ENCODE results near the gene UQCRC2.
A peak's percentile ranks its signal among the peaks of the same experiment; 100 is the strongest.
"Not testable (repeated sequence)": the region's sequence is repeated elsewhere in the genome, so short reads cannot be mapped to it uniquely, and the experiment has no call there.

UQCRC2 gene

GRCh38 chr16:21952793-21953540, at the start of gene UQCRC2:
Gene UQCRC2 (plus strand): TSS chr16:21953361. CDS start chr16:21953424, 63 bp downstream.
- peak; percentile 56 to 99 (median 83) for DNase-seq

- not testable (repeated sequence) for DNase-seq
Observed at GRCh38 chr16:21932650-21933049, 20.5 kb upstream of the UQCRC2 start.

GRCh38 chr16:21933316-21933715, 19.8 kb upstream of the UQCRC2 start:
- DNase-seq: not testable (repeated sequence)

- DNase-seq: not testable (repeated sequence)
Observed at GRCh38 chr16:21933790-21934189, 19.4 kb upstream of the UQCRC2 start.

GRCh38 chr16:21936216-21936615, 16.9 kb upstream of the UQCRC2 start:
- DNase-seq: not testable (repeated sequence)

- no peak for DNase-seq
Observed at GRCh38 chr16:21937336-21937829, 15.8 kb upstream of the UQCRC2 start.

- DNase-seq: no peak
Observed at GRCh38 chr16:21940570-21940969, 12.6 kb upstream of the UQCRC2 start.

- no peak for DNase-seq
Observed at GRCh38 chr16:21943571-21943970, 9.6 kb upstream of the UQCRC2 start.

- peak in 1 of 51 donors; percentile 35 for DNase-seq
Observed at GRCh38 chr16:21946889-21947635, 6.1 kb upstream of the UQCRC2 start.

GRCh38 chr16:21949713-21950260, 3.4 kb upstream of the UQCRC2 start:
- DNase-seq: no peak

GRCh38 chr16:21950782-21951521, 2.2 kb upstream of the UQCRC2 start:
- peak in 3 of 51 donors; percentile 5 to 23 (median 7) for DNase-seq

- DNase-seq: peak in 44 of 51 donors; percentile 10 to 82 (median 46)
Observed at GRCh38 chr16:21952040-21952792, 945 bp upstream of the UQCRC2 start.

- DNase-seq: peak in 1 of 51 donors; percentile 64
Observed at GRCh38 chr16:21953541-21953902, 361 bp downstream of the UQCRC2 start.

GRCh38 chr16:21957714-21958346, 4.7 kb downstream of the UQCRC2 start:
- no peak for DNase-seq

- no peak for DNase-seq
Observed at GRCh38 chr16:21959050-21959449, 5.9 kb downstream of the UQCRC2 start.

GRCh38 chr16:21962475-21962874, 9.3 kb downstream of the UQCRC2 start:
- no peak for DNase-seq

GRCh38 chr16:21963887-21964286, 10.7 kb downstream of the UQCRC2 start:
- no peak for DNase-seq

GRCh38 chr16:21964353-21964752, 11.2 kb downstream of the UQCRC2 start:
- DNase-seq: no peak

GRCh38 chr16:21971856-21972255, 18.7 kb downstream of the UQCRC2 start:
- DNase-seq: peak in 2 of 51 donors; percentile 13

- DNase-seq: no peak
Observed at GRCh38 chr16:21973945-21974344, 20.8 kb downstream of the UQCRC2 start.
